GM04504 (cell line): ENCODE measurements around the gene PSMG4.

Experiments used
- DNase-seq: peaks from one replicate; pipeline ENCODE4 v3.0.0-alpha.2; 2012; ENCODE audit warnings: low read depth

Gene PSMG4, protein sequence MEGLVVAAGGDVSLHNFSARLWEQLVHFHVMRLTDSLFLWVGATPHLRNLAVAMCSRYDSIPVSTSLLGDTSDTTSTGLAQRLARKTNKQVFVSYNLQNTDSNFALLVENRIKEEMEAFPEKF

DNA sequence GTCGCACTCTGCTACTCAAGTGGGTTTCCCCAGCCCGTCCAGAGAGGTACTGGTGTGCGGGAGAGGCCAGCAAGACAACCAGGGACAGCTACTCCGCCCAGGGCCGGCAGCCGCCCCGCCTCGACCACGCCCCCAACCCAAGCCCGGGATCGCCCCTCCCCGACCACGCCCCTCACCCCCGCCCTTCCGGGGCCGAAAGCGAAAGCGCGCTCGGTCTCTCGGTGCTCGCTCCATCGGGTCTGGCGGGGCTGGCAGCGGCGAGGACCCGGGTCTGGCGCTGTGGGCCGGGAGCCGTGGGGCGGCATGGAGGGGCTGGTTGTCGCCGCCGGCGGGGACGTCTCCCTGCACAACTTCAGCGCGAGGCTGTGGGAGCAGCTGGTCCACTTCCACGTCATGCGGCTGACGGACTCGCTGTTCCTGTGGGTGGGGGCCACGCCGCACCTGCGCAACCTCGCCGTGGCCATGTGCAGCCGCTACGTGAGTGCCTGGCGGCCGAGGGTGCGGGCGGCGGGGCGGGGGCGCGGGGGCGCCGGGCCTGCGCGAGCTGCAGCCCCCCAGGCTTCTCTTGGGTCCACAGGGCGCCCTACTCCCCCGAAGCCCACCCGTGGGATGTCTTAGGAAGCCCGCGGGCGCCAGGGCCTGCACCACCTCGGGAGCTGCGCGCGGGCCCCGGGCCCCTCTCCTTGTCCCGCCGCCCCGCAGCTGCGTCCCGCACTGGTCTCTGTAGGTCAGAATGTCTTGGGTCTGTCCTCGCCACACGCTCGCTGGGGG, at the start of gene PSMG4:
TSS of gene PSMG4 (plus strand) at position 228 of the 771 bp plus-strand sequence. CDS start at position 304, 76 bp downstream.
- DNase-seq, result peak; percentile 78

DNA sequence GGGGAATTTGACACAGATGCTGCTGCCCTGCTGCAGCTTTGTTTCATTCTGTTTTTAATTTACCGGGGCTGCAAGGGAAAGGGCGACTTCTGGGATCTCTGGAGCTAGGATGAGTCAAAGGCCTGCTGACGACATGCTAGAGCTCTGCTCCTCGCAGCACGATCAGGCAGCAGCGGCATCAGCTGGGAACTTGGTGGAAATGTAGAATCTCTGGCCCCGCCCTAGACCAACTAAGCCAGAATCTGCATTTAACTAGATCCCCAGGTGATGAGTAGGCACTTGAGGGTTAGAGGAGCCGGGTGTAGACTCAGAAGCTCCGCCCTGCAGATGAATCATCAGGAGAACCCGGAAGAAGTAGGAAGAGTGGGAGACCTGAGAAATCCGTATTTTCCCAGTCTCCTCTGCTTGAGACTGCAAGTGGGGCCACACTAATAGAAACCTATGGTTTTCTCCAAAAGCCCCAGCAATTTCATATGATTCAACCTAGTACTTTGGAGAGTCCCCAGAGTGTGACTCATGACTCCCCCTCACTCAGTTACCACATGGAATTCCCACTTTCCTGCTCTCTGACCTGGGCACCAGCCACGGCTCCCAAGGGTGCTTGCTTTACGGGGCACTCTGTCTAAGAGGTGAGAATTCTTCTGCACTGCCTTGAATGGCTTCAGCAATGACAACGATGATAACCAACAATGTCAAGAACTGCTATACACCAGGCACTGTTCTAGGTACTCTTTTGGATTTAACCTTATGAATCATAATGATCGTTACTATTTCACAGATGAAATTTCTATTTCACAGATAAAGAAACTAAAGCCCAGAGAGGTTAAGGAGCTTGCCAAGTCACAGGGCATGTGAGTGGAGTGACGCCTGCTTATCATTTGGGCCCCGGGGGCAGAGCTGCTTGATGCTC, 49.4 kb upstream of the PSMG4 start:
- peak; percentile 96 for DNase-seq

DNA sequence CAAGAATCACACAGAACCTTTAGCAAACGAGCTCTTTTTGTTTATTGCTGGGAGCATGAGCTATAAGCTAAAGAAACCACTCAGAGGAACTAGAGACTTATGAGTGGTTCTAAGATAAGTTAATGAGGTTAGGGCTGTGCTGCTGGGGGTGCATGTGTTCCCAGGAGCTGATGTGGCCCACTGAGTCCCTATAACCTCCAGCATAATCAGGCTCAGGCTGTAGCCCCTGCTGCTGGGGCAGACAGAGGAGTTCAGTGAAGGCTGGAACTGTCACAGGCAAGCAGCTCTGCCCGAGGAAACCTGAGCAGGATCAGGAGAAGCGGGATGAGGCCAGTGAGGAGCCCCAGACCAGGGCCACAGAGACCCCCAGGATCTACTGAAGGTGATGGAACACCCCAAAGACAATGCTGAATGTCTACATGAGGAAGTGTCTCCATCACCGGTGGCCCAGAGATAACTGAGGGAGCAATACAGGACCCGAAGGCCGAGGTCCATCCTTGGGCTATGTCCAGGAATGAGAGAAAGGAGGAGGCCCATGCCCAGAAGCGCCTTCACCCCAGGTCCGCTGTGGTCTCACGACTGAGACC, 48.6 kb upstream of the PSMG4 start:
- DNase-seq, result no peak

DNA sequence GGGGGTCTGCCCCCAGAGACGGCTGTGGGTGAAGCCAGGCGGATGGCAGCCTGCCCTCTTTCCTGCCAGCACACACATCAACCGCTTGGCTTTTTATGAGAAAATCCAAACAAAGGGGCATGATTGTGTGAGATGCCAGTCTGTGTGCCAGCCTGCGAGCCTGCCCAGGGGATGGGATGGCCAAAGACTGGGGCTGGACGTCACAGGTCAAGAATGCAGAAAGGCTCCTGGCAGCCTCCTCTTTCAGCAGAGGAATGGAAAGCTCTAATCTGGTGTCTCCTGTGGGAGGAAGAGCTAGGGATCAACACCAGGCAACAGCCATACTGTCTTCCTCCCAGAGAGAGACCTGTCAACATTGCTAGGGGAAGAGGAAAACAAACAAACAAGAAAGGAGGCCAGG, 47.1 kb upstream of the PSMG4 start:
- DNase-seq, result no peak

DNA sequence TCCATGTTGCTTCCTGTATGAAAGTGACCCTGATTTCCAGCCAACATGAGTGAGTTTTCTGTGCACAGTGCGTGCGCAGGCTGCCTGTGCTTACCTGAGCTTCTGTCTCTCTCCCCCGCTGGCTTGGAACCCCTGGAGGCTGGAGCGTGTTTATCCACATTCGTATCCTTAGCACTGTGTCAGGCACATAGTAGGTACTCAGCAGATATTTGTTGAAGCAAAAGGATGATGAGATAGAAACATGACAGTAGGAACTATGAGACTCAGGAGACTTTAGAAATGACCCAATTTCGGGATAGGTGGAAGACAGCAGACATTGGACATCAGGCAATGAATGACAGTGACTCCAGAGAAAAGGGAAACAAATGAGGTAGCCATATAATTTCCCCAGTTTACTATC, 46.5 kb upstream of the PSMG4 start:
- no peak for DNase-seq

DNA sequence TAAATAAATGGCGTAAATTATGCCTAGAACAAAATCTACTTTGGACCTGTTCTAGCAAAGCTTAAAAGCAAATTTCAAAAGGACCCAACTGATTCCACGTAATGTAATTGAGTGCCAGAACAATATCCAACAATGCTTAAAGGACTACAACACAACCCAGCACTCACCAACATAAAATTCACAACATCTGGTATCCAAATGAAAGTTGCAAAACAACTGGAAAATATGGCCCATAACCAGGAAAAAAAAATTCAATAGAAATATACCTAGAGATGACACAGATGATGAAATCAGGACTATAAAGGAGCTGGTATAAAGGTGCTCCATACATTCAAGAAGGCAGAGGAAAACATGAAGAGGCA, 45.4 kb upstream of the PSMG4 start:
- no peak for DNase-seq

DNA sequence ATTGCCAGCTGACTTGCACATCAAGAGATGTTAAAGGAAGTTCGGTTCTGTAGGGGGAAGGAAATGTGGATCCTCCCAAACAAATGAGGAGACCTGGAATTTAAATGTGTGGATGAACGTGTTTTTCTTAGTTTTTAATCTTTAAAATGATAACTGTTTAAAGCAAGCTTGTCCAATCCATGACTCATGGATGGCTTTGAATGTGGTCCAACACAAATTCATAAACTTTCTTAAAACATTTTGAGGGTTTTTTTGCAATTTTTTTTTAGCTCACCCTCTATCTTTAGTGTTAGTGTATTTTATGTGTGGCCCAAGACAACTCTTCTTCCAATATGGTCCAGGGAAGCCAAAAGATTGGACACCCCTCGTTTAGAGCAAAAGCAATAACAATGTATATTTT, 43.8 kb upstream of the PSMG4 start:
- no peak for DNase-seq

DNA sequence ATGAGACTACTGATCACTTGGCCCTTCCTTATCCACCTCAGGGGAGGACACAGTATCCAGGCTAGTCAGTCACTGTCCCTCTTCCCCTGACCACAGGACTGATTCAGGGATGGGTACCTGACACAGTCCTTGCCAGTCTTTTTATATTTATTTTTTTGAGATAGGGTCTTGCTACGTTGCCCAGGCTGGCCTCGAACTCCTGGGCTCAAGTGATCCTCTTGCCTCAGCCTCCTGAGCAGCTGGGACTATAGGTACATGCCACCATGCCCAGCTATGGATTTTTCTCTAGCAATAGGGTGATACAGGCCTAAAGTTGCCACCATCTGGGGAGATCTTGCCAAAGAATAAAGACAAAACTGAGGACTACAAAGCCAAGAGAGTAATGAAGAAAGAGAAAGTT, 41.5 kb upstream of the PSMG4 start:
- DNase-seq, result no peak

DNA sequence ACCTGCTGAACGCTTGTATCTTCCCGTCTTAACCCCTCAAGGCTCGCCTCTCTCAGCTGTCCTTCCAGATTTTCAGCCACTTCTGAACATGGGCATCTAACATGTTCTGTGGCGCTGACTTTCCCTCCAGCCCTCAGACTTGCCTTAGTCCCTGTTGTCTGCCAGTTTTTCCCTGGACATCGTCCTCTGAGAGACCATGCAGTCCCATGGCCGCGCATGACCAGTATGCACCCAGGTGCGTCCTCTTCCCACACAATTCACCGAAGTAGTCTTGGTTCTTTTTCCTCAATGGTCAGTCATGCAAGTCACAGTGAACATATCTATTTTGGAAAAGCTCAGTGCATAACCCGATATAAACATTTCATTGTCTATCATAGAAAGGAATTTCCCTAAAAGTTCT, 40.5 kb upstream of the PSMG4 start:
- DNase-seq, result no peak

DNA sequence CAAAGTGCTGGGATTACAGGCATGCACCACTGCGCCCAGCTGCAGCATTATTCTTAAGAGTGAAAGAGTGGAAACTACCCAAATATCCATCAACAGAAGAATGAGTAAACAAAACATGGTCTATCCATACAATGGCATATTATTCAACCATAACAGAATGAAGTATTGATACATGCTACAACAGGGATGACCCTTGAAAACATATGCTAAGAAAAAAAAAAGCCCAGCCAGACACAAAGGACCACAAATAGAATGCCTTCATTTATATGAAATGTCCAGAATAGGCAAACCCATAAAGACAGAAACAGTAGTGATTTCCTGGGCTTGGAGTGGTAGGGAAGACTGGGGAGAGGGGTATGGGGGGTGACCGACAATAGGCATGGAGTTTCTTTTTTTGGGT, 38.4 kb upstream of the PSMG4 start:
- DNase-seq, result no peak

DNA sequence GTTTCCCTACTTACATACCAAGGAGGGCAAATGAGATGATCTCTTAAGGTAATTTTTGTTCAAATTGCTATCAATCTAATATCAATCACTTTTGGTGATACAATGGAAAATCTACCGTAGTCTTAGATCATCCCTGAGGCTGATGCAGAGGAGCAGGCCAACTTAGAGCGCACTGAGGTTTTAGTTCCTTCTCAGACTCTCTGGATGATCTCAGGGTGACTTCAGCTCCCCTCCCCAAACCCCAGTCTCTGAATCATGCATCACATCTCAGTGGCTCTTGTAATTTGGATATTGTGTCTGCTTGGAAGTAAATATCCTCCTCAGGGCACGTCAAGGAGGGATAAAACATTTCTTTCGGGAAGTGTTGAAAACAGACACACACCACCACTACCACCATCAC, 37.2 kb upstream of the PSMG4 start:
- no peak for DNase-seq

DNA sequence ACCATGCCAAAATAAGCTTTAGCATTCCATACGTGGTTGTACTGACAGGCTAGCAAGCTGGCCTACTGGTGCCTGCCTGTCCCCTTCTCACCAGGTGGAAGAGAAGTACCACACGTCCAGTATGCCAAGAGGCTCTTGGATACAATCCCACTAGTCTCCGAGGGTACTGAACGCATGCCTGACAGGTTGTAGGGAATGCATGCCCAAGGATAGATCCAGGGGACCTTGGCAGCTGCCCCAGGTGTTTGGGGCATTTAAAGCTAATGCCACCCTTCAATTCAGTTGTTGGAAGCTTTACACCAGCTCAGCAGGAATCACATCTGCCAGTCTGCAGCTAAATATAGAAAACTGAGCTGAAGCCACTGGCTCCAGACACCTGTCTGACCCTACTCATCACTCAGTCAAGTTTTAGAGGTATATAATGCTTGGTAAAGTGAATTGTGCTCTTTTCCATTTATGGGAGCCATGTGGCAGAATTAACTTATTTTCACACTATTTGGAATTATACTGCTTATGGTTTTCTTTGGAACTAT, 36.2 kb upstream of the PSMG4 start:
- no peak for DNase-seq

DNA sequence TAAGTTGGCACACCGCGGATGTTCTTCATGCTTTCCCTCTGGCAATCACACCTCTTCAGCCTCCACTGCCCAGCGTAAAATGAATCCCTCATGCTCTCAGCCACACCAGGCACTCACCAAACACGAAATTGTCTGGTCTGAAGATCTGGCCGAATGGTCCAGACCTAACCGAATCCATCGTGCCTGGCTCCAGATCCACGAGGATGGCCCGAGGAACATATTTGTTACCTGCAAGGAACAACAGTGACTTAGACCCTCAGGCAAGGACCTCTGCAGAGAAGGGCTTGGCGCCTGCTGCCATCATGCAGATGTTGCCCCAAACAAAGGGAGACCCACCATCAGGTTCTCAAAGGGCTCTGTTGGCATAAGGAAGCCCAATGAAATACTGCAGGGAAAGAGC, 32.7 kb upstream of the PSMG4 start:
- DNase-seq, result no peak

DNA sequence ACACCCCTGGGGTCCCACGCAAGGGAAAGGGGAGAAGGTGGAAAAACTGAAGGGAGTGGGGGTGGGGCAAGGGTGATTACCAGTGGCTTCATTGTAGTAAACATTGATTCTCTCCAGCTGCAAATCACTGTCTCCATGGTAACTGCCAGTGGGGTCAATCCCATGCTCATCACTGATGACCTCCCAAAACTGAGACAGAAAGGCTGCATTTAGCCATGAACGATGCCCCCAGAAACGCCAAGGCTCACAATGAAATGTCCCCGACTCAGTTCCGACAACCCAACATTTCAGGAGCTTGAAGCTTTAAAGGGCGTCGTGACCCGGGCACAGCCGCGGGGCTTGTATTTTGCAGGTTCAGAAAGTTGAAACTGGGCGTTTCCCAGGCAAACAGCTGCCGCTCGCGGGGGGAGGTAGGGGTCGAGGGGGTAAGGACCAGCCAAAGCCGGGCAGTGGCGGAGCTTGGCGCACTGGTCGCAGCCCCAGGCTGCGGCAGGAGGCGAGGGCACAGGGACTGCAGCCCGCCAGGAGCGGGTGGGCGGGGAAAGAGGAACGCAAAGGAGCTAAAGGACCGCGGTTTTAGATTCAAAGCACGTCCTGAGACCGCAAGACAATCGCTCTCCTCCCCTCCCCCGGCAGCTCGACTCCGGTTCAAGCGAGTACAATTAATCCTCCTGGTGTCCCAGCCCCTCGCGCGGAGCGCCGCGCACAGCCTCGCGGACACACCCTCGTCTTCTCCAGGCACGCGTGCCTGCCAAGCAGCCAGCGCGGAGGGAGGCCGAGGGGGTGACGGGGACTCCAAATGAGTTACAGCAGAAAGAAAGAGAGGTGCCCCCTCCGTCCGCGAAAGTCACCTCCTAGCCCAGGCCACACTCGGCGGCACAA, 32.0 kb upstream of the PSMG4 start:
- DNase-seq, result no peak

DNA sequence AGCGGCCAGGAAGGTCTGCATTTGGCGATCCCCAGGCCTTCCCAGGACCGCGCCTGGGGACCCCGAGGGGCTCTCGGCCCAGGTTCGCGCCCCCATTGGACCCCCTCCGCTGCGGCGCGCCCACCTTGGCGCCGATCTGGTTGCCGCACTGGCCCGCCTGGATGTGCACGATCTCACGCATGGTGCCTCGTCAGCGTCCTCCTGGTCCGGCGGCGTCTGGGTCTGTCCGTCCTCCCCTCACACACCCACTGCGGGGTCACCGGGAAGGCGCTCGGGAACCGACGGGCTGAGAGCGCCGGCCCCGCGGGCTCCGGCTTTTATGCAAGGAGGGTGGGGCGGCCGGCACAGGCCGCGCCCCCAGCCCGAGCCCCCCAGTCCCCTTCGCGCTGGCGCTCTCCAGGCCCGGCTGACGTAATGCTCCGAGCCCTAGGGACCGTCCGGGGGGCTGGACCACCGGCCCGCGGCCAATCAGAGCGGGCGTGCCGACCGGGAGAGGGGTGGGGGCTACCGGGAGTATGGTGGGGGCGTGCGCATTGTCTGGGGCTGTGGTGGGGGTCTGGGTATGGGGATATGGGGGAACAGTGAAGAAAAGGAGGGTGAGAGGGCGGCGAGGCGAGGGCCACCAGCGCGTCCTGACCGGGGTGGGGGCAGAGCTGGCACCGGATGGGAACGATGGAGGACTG, 31.2 kb upstream of the PSMG4 start, which contains the start of gene TUBB2B:
TSS of gene TUBB2B (minus strand) at position 291 of the 683 bp plus-strand sequence. CDS start at position 181, 110 bp downstream.
- no peak for DNase-seq

DNA sequence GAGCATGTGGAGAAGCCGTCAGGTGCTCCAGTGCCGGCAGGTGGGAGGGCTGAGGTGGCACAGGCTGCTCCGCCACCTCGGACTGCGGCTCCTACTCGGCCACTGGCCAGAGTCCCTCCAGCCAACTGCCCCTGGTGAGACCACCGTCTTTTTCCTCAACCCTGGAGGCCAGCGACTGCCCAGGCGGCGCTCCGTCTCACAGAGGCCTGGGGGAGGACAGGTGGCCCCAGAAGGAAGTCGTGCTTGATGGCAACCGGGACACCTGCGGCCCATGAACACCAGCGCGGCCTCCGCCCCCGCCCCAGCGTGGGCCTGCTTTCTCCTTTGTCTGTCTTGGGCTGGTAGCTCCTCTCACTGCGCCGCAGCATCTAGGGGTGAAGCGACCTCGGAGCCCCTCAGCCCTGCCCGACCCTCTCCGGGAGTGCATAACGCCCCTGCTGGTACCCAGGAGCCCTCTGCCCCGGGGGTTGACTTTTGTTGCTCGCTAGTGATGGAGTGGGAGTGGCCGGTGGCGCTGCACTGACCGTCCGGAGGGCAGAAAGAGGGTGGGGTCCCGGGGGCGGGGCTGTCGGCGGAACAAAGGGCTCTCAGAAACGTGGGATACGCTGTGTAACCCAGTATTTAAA, 30.6 kb upstream of the PSMG4 start:
- DNase-seq, result no peak

DNA sequence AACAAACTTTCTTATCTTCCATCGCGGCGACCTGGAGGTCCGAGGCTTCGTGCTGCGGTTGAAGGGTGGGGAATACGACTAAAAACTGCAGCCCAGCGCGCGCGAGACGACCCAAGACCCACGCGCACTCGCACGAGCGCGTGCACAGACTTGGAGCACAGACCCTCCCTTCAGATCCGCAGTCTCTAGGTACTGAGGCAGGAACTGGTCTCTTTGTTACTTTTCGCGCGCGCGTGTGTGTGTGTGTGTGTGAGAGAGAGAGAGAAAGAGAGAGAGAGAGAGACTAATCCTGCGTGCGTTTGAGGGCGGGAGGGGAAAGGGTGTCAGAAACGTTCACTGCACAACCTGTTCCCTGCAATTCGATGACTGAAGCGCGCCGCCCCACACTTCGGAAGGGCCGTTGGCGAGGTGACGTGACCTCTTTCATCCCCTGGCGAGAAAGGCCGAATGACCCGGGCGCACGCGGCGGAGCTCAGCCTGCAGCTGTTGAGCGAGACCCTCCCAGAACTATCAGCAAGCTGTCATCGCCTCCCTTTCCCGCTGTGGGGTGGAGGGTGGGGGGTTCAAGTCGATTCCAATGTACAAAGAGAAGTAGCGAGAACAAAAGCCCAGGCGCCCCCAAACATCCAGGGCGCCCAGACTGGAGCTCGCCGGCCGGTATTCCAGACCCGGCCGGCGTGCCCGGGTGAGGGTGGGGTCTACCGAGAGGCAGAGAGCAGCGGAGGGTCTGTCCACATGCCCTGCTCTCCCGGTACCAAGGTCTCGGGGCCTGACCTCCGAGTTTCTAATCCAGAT, 29.8 kb upstream of the PSMG4 start:
- DNase-seq, result no peak

DNA sequence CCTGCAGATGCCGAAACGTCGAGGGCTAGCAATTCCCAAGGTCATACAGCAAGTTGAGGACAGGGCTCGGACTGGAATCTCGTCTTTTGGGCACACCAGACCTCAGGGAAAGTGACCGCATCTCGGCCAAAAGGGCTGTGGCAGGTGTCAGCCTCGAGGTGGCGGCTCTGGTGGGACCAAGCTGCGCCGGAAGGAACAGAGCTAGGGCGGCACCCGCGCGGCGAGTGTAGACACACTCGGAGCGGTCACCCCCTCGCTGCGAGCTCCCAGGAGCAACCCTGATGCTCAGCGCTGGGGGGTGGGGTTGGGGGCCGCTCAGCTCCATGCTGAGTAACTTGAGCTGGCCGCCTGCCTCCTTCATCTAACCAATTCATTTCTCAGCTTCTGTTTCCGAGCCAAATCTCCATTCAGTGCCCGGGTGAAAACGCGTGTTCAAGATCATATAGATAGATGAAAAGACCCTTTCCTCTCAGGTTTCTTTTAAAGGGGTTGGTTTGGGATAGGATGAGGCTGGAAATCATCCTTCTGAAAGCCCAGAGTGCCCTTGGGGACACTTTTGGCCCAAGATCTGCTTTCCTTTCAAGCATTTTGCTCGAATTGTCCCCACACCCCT, 29.1 kb upstream of the PSMG4 start:
- DNase-seq, result no peak
